GM19455 (cell line): ENCODE results near the gene TIRAP.

ENCODE experiments used
- ATAC-seq: cut with Tn5 transposase; IDR thresholded peaks from one replicate; pipeline ENCODE4 v1.9.1; 2021; ENCODE audit not compliant: unreplicated experiment

The TIRAP gene

DNA sequence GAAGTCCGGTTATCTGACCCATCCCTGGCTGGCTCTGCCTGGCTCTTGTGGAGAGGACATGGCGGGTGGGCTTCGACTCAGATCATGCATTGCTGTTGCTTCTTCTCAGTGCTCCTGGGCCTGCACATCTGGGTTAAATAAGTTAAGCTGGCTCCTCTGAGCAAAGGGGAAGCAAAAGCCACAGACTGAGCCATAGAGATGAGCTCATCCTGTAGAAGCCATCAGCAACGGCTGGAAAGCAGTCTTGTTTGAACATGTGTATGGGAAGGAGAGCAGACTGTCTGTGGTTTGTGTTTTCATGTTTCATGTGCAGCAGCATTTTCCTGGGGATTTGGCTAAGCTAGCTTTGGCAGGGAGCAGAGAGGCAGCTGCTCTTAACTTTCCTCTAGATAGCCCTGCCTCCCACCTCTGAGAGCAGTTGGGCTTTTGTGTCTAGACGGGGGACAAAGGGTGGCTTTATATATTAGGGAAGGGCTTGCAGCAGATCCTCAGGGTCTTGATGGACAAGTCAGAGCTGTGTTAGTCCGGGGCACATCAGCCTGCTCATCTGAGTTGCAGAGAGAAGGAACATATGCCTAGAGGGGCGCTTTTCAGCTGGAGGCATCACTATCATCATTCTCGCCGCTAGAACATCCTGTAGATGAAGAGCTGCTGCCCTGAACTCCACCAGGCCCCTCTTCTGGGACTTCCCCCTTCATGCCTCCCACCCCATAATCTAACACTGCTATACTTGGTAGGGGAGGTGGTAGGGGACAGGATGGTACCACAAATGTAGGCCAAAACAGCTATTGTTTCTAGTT lies 35.9 kb downstream of the TIRAP start:
- ATAC-seq, result peak; percentile 85

DNA sequence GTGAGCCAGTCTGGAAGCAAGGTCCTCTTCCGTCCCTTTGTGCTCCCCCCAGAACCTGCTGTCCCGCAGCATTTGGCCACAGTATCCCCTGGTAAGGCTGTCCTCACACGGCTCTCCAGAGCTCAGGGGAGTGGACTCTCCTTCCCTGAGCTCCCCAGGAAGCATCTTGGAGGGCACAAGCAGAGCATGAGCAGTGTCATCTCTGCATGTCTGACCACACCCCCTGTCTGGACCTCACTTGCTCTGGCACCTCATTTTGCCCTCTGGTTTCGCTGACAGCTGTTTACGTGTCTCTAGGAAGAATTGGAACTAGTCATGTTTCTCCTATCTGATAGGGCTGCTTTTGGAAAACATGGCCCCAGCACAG lies 36.5 kb downstream of the TIRAP start:
- no peak for ATAC-seq

DNA sequence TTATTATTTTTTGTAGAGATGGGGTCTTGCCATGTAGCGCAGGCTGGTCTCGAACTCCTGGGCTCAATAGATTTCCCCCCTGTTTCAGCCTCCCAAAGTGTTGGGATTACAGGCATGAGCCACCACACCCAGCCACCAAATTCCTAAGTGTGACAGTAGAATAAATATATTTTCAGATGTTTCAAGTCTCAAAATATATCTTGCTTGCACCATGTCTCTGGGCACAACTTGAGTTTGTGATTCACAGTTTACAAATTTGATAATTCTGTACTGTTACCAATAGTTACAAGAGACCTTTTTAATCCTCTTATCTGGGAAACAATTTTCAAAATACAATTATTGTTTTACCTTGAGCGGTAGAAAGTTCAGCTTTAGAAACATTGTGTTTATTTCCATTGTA lies 40.1 kb downstream of the TIRAP start:
- no peak for ATAC-seq

DNA sequence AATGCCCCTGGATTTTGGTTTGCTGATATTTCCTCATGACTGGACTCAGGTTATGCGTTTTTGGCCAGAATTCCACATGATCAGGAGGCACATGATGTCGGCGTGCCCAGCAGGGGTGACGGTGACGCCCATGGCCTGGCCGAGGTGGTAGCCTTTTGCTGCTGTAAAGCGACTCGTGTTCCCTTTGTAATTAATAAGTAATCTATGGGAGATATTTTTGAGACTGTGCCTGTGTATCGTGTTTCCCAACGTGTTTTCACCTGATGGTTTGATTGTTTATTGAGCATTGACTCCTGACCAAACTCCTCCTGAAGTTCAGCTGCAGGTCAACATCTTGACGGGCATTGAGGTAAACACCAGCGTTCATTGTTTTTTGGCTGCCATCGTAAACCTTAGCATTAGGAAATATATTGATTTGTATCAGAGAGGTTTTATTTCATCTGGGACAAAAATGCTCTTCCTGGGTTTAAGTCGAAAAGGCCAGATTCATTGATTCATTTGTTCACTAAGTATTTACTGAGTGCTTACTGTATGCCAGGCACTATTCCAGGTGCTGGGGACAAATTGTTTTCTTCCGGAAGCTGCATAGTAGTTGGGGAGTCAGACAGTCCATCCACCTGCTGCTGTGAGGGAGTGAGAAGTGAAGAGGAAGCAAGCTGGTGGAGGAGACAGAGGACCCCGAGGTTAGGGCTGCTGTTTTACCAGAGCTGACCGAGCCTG lies 44.5 kb downstream of the TIRAP start:
- no peak for ATAC-seq

DNA sequence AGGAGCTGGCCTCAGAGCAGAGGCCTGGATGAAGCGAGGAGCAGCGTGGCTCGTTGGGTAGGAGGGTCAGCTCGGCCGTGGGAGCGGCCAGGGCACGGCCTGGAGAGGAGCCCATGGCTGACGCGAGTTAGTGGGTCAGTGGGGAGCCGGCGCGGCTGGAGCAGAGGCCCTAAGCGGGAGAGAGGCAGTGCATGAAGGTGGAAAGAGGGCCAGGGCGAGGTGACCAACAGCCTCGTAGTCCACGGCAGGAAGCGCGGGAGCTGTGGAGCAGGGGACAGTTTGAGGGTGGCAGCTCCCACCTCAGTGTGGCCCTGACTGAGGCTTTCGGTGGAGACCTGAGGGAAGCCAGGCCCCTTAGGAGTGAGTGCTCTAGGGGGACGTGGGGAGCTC lies 45.1 kb downstream of the TIRAP start:
- ATAC-seq, result no peak

DNA sequence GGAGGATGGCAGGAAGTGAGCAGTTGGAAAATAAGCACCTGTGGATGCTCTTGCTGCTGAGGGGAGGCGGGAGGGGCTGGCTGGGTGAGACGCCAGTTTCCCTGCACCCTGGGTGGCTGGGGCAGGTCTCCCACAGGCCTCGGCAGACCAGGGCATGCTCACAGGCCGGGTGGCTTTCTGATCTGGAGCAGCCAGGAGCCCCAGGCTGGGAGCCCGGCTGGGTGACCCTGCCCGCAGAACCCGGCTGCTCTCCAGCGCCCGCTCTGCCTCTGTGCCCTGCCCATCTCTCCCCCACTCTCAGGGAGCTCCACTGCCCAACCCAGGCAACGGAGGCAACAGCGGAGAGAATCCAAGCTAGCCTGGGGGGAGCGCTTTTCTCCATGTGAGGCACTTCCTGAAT lies 45.6 kb downstream of the TIRAP start:
- ATAC-seq, result no peak

DNA sequence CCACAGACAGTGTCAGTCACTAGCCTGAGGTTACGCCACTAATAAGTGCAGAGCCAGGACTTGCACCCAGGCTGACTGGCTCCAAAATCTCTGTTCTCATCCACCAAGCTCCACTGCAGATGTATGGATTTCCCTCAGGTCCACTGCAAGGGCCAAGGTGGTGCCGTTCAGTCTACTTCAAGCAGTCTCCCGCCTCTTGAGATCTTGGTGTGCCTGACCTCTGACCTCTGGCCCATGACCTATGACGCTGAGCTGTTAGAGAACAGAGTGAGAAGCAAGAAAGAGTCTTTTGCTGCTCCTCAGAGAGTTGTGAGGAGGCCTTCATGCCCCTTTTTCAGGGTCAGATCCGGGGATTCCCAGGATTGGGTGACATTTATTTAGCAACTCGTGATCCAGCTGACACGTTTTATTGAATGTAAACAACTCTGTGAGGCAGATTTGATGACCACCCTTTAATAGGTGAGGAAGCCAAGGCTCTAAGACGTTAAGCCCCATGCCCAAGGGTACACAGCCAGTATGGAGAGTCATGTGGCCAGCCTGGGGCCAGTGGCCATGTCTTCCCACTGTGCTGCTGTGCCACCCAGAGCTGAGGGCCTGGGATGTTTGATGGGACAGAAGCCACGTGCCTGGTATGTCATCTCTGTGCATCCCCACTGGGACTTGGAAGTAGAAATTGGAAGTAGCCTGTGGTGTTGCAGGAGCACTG lies 46.2 kb downstream of the TIRAP start:
- no peak for ATAC-seq

DNA sequence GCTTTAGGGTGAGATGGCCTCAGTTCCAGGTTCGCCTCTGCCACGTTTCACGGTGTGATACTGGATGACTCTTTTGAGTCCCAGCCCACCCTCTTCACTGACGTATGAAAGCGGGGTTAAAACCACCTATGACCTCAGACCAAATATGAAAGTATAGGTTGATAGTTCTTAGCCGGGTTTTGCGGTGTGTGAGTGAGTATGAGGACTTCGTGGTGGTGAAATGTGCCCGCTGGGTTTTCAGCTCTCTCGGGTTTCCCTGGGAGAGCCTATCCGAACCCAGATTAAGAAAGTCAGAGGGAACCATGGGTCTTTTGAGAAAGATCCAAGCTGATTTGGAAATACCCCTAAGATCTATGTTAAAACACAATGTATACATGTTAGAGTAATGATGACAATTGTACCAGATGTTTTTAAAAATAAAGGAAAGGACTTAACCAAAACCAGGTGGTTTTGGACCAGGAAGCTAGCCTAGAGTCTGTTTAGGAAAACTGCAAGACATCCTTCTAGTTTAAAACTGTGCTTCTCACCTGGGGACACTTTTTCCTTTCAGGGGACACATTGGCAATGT lies 46.8 kb downstream of the TIRAP start:
- ATAC-seq, result no peak

DNA sequence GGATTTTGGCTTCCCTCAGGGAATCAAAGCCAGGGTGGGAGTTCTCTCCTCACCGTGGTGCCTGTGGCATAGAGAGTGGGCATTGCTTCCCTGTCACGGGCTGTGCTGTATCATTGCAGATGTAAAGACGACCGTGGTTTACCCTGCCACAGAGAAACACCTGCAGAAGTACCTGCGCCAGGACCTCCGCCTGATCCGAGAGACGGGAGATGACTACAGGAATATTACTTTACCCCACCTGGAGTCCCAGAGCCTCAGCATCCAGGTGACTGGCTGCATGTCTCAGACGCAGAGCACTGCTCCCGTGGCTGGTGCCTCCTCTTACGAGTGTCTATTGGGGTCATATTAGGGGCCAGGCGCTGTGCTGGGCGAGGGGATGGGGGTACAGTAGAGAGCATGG lies 48.4 kb downstream of the TIRAP start:
- no peak for ATAC-seq

DNA sequence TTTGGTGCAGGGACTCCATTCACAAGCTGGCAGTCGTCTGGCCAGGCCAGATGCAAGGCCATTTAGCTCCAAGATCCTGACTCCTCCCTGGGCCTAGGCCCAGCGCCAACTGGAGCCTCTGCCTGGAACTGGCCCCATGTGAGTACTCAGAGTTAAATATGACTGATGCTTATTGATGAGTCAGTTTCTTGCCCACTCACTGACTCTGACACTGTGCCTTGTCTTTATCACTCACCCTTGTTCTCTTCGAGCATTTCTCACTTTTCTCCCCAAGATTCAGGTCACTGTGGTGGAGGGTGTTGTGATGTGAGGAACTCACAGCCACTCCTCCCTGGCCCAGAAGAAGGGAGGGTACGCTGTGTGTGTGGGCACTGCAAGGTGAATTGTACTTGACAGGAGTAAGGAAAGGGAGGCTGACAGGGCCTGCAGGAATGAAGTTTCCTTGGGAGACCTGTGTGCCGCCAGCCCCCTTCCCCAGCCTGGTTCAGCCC lies 49.4 kb downstream of the TIRAP start:
- ATAC-seq, result no peak

DNA sequence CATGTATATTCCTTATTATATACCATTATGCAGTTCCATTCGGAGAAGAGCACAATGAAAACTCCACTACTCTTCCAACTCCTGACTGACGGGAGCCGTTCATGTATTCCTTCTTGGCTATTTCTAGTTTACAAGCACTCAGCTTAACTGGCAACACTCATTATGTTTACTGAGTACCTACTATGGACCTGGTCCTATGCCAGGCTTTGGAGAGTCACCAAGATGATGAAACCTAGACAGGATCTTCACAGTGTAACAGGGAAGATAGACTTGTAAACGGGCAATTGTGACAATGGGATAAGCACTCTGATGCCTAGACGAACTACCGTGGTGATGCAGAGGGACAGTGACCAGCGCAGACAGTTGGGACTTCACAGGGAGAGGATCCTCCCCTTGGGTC lies 50.2 kb downstream of the TIRAP start:
- no peak for ATAC-seq

DNA sequence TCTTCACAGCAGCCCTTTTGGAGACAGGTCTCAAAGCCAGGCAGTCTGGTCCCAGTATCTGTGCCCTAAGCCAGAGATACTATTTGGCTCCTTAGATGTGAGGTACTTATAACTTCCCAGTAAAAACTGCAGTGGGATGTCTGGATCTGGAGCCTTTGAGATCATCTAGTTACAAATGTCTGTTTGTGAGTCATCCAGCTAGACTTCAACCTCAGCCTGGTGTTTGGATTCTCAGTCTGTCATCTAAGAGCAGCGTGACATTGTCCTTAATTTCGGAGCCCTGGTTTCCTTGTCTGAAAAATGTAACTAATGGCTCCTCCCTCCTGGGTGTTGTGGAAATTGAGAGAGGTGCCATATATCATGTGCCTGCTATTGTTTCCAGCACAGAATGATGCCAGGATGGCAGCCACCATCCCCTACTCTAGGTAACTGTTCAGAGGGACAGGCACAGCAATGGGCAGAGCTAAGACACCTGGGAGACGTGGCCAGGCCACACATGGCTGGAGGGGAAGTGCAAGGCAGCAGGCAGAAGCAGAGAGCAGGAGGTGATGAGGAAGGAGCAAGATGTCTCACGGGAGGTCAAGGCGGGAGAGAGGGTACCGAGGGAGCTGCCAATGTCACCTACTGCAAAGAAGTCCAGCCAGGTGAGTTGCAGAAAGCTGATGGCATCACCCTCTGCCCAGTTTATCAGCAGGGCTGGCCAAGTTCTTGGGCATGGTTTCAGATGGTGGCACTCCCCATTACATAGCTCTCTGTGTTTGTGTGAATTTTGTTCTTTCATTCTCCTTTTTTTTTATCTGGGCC lies 52.0 kb downstream of the TIRAP start:
- no peak for ATAC-seq

DNA sequence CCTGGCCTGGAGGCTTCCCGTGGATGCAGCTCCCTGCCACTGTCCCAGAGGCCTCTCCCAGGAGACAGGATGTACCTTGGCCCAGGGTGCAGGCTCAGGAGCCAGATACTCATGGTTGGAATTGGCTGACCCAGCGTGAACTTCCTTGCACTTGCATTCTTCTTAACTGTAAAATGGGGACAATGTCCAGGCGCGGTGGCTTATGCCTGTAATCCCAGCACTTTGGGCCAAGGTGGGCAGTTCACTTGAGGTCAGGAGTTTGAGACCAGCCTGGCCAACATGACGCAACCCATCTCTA lies 52.5 kb downstream of the TIRAP start:
- no peak for ATAC-seq

DNA sequence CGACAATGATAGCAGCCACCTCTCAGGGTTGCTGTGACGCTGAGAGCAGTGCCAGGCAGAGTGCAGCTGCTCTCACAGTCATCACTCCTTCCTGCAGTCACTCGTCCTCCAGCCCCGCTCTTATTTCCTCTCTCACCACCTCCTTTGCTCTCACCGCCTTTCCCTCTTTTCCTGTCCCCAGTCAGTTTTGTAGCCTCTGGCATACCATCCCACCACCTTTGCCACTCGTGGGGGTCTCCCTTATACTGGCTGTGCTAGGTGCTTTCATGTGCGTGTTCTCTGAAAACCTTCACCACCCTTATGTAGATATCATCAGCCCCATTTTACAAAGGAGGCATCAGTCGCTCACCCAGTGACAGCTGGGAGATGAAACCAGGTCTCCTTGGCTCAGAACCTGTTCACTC lies 53.2 kb downstream of the TIRAP start:
- no peak for ATAC-seq

DNA sequence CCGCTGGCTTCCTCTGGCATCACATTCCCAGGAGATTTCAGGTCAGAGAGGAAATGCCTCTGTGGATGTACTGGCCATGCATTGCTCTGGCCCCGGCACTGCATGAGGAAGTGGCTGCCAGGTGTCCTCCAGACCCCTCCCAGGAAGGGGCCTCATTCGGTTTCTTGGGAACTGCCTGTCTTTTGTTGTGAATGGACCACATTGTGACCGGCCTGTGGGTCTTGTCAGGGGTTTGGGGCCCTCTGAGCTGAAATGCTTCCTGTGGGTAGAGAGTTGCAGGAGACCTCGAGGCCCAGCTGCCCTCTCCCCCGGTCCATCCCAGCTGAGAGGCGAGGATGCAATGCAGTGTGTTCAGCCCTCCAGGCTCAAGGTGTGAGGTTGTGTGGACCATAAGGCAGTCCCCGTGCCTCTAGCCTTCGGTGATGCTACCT lies 53.8 kb downstream of the TIRAP start:
- no peak for ATAC-seq

DNA sequence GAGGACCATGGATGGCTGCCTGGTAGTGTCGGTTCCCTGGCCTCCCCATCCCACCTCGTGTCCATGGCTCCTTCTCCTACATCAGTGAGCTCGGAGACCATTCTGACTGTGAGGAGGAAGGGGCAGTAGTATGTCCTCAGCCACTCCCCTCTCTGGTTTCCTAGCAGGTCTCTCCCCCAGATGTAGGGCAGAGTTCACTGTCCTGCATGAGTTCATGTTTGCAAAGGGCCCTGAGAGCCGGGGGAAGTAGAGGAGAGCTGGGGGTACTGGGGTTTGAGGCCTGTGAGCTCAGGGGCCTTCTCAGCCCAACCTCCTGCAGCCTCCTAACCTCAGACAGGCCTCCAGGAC lies 54.2 kb downstream of the TIRAP start:
- ATAC-seq, result no peak

DNA sequence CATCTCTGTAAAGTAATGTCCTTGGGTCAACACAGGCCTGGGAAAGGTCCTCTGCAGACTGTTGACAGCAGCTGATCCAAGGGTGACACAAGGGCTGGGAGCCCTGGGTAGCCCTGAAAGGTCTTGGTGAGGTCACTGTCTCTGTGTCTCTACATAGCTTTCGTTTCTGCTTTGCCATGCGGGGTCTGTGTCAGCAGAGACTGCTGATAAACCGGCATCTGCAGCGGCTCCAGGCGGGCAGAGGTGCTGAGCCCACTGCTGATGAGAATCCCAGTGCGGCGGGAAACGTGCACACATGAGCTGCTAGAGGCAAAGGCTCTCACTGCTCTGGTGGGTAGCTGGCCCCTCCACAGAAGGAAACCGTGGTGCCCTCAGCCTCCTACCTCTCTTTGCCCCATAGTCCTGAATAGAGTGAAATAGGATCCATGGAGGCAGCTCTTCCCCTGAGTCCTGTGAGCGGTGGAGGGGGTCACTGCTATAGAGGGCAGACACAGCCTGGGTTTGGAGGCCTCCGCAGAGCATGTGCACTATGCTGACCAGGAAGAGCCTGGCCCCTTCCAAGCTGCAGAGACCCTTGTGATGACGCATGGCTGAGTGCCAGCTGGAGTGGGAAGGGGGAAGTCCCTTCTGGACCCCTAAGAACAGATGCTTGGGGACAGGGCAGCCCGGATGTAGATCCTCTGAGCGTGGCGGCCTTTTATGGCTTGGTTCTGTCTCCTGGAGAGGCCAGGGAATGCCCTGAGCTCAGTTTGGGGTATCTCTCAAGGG lies 54.8 kb downstream of the TIRAP start:
- no peak for ATAC-seq

DNA sequence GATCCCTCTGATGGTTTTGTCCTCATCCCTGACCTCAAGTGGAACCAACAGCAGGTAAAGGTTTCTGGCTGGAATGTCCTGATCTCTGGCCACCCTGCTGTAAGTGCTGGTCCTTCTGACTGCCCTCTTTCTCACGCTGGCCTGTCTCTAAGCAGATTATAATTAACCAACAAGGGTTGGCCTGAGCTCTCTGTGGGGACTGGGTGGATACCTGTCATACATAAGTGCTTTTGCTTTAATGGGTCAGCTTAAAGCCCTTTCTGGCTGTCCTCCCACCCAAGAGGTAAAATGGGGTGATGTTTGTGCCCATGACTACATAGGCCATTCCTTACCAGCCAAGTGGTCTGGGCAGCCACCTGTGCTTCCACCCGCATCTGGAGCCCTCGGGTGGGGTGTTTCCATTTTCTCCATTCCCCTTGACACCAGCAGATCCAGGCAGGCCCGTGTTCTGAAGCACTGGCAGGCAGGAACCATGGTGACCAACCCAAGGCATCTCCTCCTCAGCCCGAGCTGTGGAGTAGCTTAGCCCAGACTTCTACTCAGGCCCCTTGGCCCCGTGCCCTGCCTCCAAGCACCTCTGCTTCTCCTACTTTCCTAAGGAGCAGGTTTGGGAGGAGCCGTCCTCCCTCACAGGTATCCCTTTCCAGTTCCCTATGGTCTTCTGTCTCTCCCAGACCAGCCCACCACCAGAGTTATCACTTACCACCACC lies 55.6 kb downstream of the TIRAP start:
- no peak for ATAC-seq

DNA sequence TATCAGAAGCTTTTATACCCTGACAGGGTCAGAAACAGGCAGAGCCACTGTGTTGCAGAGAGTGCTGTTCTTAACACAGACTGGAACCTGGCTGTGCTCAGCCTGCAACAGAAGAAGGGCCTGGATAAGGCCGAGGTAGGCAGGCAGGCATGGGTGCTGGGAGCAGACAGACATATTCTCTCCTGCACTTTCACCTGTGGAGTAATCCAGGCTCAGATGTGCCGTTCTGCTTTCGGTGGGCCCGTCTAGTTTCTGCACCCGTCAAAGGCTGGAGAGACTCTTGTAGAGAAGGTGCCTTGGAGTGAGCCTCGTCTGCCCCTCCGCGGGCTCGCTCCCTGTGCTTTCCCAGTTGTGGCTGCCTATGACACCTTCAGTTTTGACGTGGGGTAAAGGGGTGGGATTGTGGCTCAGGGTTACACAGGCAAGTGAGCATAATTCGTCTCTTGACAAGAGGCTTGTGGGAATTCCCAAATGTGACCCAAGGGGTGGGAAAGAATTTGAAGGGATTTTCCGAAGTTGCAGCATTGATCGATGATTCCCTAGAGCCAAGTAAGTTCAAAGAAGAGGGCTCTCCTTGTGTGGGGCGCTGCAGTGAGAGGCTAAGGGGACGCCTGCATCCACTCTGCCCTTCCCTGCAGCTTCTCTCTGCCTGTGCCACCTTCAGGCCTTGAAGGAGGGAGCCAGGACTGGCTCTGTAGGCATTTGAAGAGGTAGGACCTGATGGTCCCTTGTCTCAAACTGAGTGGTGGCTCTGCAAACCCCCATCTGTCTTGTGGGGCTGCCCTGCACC lies 56.4 kb downstream of the TIRAP start:
- no peak for ATAC-seq
